ENCODE data around the gene DRG2.
A peak's percentile ranks its signal among the peaks of the same experiment; 100 is the strongest.

The DRG2 gene

DNA sequence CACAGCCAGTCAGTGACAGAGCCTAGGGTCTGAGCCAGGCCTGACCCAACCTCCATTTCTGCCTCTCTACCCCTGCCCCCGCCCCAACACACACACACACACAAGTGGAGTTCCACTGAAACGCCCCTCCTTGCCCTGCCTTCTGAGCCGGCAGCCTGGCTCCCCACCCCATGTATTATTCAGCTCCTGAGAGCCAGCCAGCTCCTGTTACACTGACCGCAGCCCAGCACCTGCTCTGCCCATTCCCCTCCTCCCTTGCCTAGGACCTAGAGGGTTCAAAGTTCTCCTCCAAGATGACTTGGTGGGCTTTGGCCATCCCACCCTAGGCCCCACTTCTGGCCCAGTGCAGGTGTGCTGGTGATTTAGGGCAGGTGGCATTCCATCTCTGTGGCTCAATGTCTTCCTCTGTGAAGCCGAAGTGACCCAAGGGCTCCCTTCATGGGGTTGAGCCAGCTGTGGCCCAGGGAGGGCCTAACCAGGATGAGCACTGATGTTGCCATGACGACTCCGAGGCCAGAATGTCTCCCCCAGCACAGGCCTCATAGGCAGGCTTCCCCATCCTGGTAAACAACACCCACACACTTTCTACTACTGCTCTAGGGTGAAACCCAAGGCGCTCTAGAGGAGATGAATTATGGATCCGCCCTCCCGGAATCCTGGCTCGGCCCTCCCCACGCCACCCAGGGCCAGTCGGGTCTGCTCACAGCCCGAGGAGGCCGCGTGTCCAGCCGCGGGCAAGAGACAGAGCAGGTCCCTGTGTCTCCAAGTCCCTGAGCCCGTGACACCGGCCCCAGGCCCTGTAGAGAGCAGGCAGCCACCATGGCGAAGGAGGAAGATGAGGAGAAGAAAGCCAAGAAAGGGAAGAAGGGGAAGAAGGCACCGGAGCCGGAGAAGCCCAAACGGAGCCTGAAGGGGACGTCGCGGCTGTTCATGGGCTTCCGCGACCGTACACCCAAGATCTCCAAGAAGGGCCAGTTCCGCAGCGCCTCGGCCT is 30.5 kb downstream of the DRG2 start:
- DNase-seq, result no peak

GRCh38 chr17:18119166-18119745 is 31.5 kb downstream of the DRG2 start:
- DNase-seq, result no peak

DNA sequence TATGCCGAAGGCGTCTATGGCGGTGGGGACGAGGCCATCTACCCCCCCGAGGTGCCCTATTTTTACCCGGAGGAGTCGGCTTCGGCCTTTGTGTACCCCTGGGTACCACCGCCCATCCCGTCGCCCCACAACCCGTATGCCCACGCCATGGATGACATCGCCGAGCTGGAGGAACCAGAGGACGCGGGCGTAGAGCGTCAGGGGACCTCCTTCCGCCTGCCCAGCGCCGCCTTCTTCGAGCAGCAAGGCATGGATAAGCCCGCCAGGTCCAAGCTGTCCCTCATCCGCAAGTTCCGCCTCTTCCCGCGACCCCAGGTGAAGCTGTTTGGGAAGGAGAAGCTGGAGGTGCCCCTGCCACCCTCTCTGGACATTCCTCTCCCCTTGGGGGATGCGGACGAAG is 32.2 kb downstream of the DRG2 start:
- no peak for DNase-seq

DNA sequence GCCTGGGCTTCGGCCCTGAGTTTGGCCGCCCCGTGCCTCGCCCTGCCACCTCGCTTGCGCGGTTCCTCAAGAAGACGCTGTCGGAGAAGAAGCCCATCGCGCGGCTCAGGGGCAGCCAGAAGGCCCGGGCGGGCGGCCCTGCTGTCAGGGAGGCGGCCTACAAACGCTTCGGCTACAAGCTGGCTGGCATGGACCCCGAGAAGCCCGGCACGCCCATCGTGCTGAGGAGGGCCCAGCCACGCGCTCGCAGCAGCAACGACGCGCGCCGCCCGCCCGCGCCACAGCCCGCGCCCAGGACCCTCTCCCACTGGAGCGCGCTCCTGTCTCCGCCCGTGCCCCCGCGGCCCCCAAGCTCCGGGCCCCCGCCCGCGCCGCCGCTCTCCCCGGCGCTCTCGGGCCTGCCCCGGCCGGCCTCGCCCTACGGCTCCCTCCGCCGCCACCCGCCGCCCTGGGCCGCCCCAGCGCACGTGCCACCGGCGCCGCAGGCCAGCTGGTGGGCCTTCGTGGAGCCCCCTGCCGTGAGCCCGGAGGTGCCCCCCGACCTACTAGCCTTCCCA is 32.8 kb downstream of the DRG2 start:
- DNase-seq, result no peak

DNA sequence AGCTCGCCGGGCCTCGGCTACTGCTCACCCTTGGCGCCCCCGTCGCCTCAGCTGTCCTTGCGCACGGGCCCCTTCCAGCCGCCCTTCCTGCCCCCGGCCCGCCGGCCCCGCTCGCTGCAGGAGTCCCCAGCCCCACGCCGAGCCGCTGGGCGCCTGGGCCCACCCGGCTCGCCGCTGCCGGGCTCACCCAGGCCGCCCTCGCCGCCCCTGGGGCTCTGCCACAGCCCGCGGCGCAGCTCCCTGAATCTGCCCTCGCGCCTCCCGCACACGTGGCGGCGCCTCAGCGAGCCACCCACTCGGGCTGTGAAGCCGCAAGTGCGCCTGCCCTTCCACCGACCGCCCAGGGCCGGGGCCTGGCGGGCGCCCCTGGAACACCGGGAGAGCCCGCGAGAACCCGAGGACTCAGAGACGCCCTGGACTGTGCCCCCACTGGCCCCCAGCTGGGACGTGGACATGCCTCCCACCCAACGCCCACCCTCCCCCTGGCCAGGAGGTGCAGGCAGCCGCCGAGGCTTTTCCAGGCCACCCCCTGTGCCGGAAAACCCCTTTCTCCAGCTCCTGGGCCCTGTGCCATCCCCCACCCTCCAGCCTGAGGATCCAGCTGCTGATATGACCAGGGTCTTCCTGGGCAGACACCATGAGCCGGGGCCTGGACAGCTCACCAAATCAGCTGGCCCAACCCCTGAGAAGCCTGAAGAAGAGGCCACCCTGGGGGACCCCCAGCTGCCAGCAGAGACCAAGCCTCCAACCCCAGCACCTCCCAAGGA is 33.6 kb downstream of the DRG2 start:
- DNase-seq, result no peak

DNA sequence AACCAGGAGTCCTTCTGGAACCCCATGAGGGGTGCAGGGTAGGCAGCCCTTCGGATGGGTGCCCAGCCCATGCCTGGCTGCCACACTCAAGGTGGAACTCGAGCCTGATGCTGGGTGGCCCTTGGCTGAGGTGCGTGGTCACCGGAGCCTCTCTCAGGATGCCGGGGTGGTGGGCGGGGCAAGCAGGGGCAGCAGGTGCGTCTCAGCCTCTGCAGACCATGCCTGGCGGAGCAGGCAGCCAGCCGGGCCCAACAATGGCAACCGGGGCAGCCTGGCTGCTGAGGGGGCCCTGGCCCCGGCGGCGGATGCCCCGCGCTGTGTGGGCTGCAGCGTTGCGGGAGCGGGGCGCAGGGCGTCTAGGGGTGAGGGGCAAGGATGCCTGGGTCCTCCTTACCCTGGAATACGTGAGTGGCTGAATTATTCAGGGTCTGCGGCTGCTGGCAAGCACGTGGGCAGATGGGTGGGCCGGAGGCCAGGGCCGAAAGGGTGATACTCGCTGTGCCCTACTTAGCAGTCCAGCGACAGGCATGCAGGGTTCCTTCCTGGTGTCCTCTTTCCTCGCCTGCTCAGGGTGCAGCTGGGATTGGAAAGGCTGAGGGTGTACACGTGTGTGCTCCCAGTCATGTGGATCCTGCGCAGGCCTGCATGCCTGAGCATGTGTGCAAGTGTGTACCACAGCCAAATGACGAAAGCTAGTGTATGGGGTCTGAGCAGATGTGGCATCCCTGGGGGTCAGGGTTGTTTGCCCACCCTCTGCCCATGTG is 35.4 kb downstream of the DRG2 start:
- no peak for DNase-seq

- no peak for DNase-seq
Measured at GRCh38 chr17:18124345-18125126, 36.8 kb downstream of the DRG2 start.

DNA sequence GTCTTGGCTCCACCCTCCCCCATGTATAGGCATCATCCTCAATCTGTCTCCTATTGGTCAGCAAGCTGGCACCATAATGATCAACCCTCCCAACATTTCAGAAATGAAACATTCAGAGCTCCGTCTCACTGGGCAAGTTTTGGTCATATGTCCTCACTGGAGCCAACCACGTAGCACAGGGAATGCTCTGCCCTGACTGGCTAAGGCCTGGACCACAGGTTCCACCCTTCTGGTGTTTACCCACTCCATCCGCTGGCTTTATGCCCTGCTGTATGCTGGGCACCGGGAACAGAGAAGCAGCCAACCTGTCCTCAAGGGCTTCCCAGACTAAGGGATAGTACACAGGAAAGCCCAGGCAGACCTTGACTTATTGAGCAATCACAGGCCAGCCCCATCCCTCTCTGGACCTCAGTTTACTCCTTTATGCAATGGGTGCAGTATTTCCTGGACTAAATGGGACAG is 41.3 kb downstream of the DRG2 start:
- no peak for DNase-seq

DNA sequence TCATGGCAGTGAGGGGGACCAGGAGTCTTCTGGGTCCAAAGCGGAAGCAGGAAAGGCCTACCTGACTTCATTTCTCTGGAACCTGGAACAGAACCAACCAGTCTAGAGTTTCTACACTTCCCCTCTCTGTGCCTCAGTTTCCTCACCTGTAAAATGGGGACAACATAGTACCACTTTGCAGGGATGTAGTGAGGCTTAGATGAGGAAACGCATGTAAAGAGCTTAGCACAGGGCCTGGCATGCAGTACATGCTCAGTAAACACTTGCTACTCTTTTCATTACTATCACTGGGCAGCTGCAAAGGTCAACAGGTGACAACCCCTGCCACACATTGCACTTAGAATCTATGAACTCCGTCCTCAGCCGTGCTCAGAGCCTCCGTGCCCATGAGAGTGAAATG is 45.0 kb downstream of the DRG2 start:
- no peak for DNase-seq

GRCh38 chr17:18136357-18136756 is 48.6 kb downstream of the DRG2 start:
- DNase-seq, result no peak

- no peak for DNase-seq
Measured at GRCh38 chr17:18138065-18138749, 50.5 kb downstream of the DRG2 start.

DNA sequence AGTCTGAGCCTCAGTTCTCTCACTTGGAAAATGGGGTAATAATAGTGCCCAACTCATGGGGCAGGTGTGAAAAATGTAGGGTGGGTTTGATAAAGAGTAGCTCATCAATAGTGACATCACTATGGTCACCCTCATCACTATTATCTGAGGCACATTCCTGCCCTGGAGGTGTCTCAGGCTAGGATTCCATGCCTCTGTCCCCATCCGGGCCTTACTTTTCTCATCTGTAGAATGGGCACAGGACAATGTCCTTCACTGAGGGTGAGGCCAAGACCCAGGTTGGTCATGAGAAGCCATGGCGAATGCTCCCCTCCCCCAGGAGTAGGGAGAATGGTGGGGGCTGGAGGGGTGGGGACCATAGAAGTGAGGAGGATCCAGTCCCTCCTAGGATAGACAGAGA is 51.3 kb downstream of the DRG2 start:
- DNase-seq, result no peak

DNA sequence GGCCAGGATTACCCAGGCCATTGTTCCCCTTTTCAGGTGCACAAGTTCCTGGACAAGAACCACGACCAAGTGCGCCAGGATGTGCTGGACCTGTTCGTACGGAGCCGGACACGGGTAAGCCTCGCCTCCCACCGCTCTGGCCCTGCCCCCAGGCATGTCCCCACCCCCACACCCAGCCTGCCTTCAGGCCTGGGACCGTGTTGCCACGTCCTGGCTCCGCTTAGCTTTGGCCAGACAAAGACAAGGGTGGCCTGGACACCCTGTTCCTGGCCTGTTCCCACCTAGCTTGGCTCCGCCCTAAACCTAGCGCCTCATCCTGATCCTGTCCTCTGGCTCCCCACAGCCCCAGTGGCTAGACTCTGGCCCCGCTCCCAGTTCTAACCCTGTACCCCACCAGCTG is 51.8 kb downstream of the DRG2 start:
- no peak for DNase-seq

DNA sequence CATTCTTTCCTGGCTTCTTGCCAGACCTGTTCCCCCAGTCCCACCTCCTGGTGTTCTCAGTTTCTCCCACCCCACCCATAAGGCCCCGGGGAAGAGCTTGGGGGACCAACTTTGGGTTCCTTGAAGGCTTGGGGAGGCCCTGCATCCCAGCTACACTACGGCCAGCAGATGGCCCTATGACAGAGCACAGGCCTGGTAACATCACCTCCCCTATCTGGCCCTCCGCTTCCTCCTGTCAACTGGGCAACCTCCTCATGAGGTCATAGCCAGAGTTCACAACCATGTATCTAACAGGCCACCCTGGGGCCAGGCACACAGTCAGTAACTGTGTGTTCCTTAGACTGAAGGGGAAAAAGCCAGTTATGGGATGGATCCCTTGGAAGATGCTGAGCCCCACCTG is 52.2 kb downstream of the DRG2 start:
- no peak for DNase-seq

DNA sequence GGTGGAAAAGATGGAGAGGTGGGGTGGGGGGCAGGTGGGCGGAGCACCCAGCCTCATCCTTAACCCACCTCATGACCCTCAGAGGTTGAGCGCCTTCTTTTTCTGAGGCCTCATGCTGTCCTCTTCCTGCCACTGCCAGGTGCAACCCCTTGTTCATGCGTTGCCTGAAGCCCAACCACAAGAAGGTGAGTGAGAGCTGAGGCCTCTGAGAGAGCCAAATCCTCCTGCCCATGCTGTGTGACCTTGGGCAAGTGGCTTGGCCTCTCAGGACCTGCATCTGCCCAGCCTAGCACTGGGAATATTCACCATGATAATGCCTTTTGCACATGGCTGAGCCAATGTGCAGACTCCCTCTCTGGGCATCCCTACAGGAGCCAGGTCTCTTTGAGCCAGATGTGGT is 52.9 kb downstream of the DRG2 start:
- DNase-seq, result no peak

GRCh38 chr17:18141210-18141803 is 53.6 kb downstream of the DRG2 start:
- DNase-seq, result peak; percentile 43

DNA sequence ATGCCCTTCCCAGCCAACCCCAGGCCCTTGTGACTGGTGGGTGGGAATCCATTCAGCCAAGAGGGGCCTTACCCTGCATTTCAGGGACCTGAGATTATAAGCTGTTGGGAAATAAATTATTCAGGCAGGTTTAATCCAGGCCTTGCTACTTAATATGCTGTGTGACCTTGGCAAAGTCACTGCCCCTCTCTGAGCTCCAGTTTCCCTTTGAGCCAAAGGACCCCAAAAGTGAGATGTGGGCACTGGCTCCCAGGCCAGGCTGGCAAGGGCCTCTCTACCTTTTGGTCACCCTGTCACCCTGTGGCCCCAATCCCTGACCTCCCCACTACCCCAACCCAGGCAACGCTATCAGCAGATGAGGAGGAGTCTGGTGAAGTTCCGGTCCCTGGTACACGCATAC is 54.7 kb downstream of the DRG2 start:
- no peak for DNase-seq

DNA sequence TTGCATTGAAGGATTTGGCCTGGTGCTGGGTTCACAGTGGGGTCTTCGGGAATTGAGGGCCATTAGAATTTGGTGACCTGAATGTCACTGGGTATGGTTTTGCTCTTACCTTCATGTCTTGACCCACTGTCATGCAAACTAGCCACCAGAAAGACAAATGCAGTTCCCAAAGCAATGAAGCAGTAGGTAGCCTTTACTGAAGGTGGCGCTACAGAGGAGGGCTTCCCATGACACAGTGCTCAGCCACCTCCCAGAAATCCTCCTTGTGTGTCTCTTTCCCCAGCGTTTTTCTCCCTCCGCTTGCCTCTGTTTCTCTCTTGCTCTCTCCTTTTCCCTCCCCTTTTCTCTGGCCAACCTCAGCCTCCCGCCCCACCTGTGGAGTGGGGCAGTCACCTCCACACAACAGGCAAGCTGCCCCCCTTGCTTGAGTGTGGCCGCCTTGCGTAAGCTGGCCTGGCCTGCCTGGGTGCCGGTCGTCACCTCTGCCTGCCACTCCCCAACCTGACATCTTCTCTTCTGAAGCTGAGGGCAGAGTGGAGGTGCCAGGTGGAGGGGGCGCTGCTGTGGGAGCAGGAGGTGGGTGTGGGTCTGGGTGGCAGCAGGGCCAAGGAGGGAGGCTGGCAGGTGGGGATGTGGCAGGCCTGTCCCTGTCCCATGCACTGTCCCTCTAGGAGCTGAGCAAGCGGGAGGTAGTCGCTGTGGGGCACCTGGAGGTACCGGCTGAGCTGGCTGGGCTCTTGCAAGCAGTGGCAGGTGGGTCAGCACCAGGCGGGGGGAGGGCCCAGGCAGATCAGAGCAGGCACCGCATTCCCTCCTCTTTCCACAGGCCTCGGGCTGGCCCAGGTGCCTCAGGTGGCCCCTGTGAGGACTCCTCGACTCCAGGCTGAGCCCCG is 55.5 kb downstream of the DRG2 start:
- DNase-seq, result no peak

GRCh38 chr17:18144261-18144660 is 56.5 kb downstream of the DRG2 start:
- no peak for DNase-seq

- no peak for DNase-seq
Measured at GRCh38 chr17:18144855-18145254, 57.1 kb downstream of the DRG2 start.

Data from kidney glomerular epithelial cell (primary cell).